Measurements from ENCODE around the gene LATS1. TPM values are rescaled to one million over a fixed set of nuclear protein-coding genes. Genes with fewer than 3 reads are reported as not detected.

The LATS1 gene
- total RNA-seq, 1 donor from 2014 or later: 11.4 TPM

DNA sequence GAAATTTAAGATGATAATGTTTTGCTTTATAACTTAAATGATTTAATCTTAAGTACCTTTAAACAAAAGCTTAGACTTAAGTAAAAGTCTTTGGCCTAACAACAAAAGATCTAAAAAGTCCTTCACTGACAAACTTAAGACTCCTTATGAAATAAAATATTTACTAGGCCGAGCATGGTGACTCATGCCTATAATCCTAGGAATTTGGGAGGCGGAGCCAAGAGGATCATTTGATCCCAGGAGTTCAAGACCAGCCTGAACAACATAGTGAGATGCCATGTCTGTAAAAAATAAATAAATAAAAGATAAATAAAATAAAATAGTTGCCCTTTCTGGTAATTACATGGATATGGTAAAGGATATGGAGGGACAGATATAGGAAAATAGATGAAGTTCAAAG is 81.8 kb downstream of the LATS1 start:
- no peak for DNase-seq (ENCODE audit: low read depth)
- TF ChIP-seq CTCF (conservative IDR thresholded peaks at IDR 0.05; ENCODE audit: low read depth, low read length): no peak

GRCh38 chr6:149634315-149634714 is 83.6 kb downstream of the LATS1 start:
- TF ChIP-seq CTCF (conservative IDR thresholded peaks at IDR 0.05; ENCODE audit: low read depth, low read length): no peak
- DNase-seq (ENCODE audit: low read depth): no peak
- no peak overlapping the region for H3K4me3 ChIP-seq (ENCODE audit: low read depth, low read length)

More for the DNA sequence above, 81.8 kb downstream of the LATS1 start:
- H3K4me3 ChIP-seq (ENCODE audit: low read depth, low read length): no peak overlapping the region

DNA sequence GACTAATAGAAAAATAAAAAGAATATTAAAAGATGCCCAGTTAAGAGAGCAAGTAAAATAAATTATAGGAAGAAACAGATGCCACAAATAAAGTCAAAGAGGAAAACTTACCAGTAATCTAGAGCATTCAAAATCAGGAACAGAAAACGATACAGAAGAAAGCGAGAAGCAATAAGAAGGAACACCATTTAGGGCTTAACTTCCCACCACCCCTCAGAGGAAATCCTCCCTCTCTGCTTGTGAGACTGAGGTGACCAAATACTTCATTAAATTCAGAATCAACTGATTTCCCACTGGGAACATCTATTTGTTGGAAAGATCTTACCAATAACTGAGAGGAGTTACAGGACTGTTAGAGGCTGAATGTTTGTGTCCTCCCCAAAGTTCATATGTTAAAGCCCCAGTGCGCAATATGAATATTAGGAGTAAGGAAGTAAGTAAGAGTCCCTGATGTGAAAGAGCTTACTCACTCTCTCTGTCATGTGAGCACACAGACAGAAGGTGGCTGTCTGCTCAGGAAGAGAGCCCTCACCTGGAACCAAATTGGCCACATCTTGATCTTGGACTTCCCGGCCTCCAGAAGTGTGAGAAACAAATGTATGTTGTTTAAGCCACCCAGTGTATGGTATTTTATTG is 88.9 kb downstream of the LATS1 start:
- TF ChIP-seq CTCF (conservative IDR thresholded peaks at IDR 0.05; ENCODE audit: low read depth, low read length): no peak

GRCh38 chr6:149627672-149628071 is 90.2 kb downstream of the LATS1 start:
- no peak overlapping the region for H3K4me3 ChIP-seq (ENCODE audit: low read depth, low read length)
- no peak for TF ChIP-seq CTCF (conservative IDR thresholded peaks at IDR 0.05; ENCODE audit: low read depth, low read length)
- no peak for DNase-seq (ENCODE audit: low read depth)

More for the DNA sequence above, 88.9 kb downstream of the LATS1 start:
- no peak overlapping the region for H3K4me3 ChIP-seq (ENCODE audit: low read depth, low read length)
- DNase-seq (ENCODE audit: low read depth): no peak

- no peak overlapping the region for H3K4me3 ChIP-seq (ENCODE audit: low read depth, low read length)
- no peak for DNase-seq (ENCODE audit: low read depth)
- TF ChIP-seq CTCF (conservative IDR thresholded peaks at IDR 0.05; ENCODE audit: low read depth, low read length): no peak
These were observed 102.1 kb downstream of the LATS1 start for GRCh38 chr6:149615805-149616204.

DNA sequence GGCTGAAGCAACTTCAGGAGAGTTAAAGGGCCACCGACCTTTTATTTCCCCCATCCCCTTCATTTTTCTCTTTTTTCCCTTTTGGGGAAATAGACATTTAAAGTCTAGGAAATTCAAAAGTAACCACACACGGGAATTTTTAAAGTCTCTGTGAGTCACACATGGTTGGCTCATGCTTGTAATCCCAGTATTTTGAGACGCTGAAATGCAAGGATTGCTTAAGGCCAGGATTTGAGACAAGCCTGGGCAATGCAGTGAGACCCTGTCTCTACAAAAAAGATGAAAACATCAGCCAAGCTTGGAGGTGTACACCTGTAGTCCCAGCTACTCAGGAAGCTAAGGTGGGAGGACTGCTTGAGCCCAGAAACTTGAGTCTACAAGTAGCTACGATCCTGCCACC is 103.6 kb downstream of the LATS1 start:
- no peak for TF ChIP-seq CTCF (conservative IDR thresholded peaks at IDR 0.05; ENCODE audit: low read depth, low read length)
- H3K4me3 ChIP-seq (ENCODE audit: low read depth, low read length): no peak overlapping the region
- DNase-seq (ENCODE audit: low read depth): no peak

GRCh38 chr6:149608381-149608982 is 109.4 kb downstream of the LATS1 start:
- no peak for DNase-seq (ENCODE audit: low read depth)
- H3K4me3 ChIP-seq (ENCODE audit: low read depth, low read length): no peak overlapping the region
- no peak for TF ChIP-seq CTCF (conservative IDR thresholded peaks at IDR 0.05; ENCODE audit: low read depth, low read length)

All from epithelial cell of proximal tubule (primary cell).